ENCODE results near the gene INSYN2B.
"Not testable (repeated sequence)": the region's sequence is repeated elsewhere in the genome, so short reads cannot be mapped to it uniquely, and the experiment has no call there.

The INSYN2B gene

DNA sequence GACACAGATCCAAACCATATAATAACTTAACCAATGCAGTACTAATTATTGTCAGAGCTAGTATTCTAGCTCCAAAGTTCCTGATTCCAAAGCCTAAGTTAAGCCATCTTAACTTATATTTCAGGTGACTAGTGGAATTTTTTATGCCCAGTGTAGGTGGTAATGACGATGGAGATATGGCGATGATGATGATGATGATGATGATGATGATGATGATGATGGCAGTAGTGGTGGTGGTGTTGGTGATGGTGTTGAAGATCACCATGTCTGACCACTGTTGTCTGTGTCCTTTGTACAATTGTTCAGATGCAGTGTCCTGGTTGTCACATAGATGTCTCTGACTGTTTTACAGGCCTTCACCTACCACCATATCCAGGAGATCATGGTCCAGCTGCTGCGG is 139.9 kb downstream of the INSYN2B start:
- no peak for DNase-seq

- DNase-seq, result no peak
These were observed 141.6 kb downstream of the INSYN2B start for GRCh38 chr5:169838688-169839087.

DNA sequence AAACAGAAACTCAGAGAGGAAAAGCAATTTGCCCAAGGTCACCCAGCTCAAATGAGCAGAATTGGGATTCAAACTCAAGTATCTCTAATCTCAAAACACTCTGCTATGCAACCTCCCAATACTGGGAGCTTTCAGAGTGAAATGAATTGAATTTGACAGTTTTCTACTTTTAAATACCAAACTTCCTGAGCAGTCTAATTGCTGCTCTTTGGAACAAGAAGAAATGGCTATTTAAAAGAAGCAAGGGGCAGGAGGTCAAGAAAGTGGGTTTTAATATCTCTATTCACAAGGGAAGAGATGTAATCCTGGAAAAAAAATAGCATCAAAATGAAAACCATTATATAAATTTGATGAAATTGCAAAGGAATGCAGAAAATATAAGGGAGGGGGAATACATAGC is 142.6 kb downstream of the INSYN2B start:
- no peak for DNase-seq

- no peak for DNase-seq
These were observed 143.3 kb downstream of the INSYN2B start for GRCh38 chr5:169836835-169837536.

DNA sequence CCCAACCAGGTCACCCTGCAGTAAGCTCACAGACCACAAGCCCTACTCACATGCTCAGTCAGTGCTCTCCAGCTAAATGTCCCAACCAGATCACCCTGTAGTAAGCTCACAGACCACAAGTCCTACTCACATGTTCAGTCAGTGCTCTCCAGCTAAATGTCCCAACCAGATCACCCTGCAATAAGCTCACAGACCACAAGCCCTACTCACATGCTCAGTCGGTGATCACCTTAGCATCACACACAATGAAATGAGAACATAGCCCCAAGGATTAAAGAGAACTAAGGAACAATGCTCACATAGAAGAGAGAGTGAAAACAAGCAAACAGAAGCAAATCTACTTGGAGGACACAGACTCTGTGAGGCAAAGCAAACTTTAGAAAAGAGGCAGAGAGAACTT is 145.8 kb downstream of the INSYN2B start:
- DNase-seq, result not testable (repeated sequence)

GRCh38 chr5:169833681-169834292 is 146.5 kb downstream of the INSYN2B start:
- not testable (repeated sequence) for DNase-seq

DNA sequence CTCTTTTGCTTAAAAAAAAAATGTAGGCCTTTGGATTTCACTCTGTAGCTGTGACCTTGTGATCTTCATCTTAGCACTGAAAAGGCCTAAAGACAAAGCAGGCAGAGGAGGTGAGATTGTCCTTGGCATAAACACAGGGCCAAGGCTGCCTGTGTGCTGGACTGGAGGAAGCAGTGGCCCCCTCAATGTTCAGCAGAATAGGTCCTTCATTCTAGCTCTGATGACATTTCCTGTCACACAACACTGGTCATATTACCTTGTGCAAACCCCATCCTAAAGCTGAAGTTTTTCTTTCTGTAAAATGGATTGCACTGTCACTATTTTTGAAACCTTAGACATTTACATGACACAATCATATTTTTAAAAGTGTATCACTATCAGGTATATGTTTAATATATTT is 147.4 kb downstream of the INSYN2B start:
- no peak for DNase-seq

DNA sequence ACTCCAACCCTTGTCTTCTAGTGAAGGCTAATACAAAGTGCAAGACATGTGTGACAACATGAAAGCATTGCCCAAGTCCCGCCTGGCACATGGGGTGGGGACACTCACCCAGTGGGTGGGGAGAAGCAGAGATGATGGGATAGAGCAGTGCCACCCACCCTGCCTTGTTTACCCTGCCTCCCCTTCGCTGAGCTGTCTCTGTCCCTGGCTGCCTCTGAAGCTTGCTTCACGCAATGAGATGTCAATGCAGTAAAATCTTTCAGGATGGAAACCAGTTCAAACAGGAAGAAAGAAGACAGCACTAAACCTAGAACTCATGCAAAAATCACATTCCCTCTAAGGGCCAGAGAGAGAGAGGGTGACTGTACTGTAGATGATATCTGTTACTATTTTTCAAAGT is 148.0 kb downstream of the INSYN2B start:
- DNase-seq, result no peak

DNA sequence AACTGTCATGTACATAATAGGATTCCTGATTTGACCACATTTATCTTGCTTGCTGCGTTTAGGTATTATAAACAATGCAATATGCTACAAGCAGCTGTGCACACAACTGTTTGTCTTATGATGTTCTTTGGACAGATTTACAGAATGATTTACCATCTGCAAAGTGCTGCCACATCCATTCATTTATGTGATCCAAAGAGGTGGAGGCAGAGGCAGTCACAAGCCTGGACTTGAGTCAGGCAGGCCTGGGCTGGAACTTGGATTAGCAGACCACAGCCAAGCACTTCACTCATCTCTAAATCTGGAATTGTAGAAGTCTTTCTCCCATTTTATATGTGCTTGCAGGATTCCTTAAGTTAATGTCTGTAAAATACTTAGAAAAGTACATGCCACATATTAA is 149.0 kb downstream of the INSYN2B start:
- DNase-seq, result peak; percentile 41

DNA sequence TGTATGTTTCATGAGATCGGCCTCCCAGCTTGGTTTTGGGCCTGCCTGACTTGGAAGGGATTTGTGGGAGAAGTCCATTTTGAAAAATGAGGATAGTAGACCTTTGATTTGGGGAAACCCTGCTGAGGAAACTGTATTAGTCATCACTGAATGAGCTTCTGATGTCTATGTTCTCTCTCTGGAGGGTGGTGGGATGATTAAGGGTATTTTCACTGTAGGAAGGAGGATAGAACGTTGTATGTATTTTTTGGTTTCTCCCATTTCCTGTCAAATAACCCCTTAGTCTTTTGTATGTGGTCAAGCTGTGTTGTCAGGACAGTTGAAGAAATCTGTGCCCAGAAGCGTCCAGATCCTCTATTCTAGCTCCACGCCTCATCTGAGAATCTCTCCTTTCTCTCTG is 151.9 kb downstream of the INSYN2B start:
- DNase-seq, result no peak

DNA sequence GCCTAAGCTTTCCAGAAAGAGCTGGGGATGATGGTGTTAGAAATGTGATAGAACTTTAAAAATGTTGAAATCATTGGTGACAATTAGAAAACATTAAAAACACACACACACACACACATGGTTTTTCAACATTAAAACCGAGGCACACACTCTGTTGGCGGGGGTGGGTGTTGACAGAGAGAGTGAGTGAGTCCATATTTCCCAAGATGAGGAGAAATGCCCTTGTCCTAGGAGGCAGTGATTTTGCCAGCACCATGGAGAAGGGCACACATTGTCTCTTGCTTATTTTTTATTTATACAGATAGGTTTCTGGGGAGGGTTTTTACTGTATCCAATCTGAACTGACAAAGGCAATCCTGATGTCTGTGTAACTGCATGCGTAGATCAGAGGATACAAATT is 152.5 kb downstream of the INSYN2B start:
- no peak for DNase-seq

DNA sequence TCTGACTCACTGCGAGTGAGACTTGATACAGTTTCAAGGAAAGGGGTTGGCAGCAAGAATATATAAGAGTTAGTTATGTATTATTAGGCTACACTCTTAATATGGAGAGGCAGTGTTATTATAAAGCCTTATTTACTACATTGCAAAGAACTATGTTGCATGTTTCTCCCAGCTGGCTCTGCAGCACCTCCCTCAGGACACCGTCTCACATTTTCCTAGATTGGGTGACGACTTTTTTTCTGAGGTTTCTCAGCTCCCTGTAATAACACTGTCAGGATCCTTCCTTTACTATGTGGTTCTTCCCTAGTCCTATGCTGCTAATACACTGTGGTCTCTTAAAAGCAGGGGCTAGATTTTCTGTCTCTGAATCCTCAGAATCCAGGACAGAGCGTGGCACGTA is 153.7 kb downstream of the INSYN2B start:
- DNase-seq, result no peak

GRCh38 chr5:169817031-169817430 is 163.3 kb downstream of the INSYN2B start:
- DNase-seq, result no peak

- no peak for DNase-seq
These were observed 165.8 kb downstream of the INSYN2B start for GRCh38 chr5:169814522-169814921.

All from NCI-H774 (cell line).